ENCODE measurements around the gene LSR. TPM values are rescaled to one million over a fixed set of nuclear protein-coding genes. Genes with fewer than 3 reads are reported as not detected.

Gene LSR
- total and polyA plus RNA-seq, 2 of the 4 experiments (the other 2 are of a cell fraction) = 0.18 to 0.44 TPM

GRCh38 chr19:35288906-35289305 is 40.1 kb downstream of the LSR start:
- Histone ChIP-seq H3K14ac (replicated peaks; ENCODE audit: low read depth, low read length) (no peak overlapping the region), H3K4me2 (ENCODE audit: low read depth, low read length) (no peak overlapping the region), H2AK9ac (replicated peaks; ENCODE audit: low read depth, low read length, poor library complexity) (no peak overlapping the region), H3K4ac (ENCODE audit: low read depth, low read length) (no peak overlapping the region), H4K8ac (ENCODE audit: low read depth in 2 of 2, low read length in 2 of 2) (no peak overlapping the region), H3K9ac (ENCODE audit: low read depth, low read length) (no peak overlapping the region), H3K4me1 (ENCODE audit: control insufficient read depth, insufficient read depth, low read length) (no peaks in the 10 kb centered on the region), H2AFZ (replicated peaks; ENCODE audit: low read length, poor library complexity) (no peak overlapping the region), H3K27ac (ENCODE audit: insufficient read depth, low read length) (no peak overlapping the region), H3K79me1 (ENCODE audit: low read depth in 1 of 2, low read length in 2 of 2) (no peaks in the 10 kb centered on the region), H2BK15ac (ENCODE audit: low read depth, low read length) (no peak overlapping the region), H2AK5ac (ENCODE audit: low read depth, low read length) (no peak overlapping the region), H2BK20ac (ENCODE audit: low read depth, low read length) (no peak overlapping the region), H2BK120ac (ENCODE audit: low read depth, low read length) (no peak overlapping the region), H4K5ac (ENCODE audit: low read depth, low read length) (no peak overlapping the region), H4K91ac (ENCODE audit: insufficient read depth, low read depth, low read length) (no peak overlapping the region), H3K9me1 (ENCODE audit: insufficient read depth, low read length) (no peaks in the 10 kb centered on the region), H3K4me3 (ENCODE audit: insufficient read depth, low read depth, low read length) (no peak overlapping the region), H3K18ac (ENCODE audit: low read depth, low read length) (no peak overlapping the region), H3K36me3 (ENCODE audit: control insufficient read depth, insufficient read depth, low read length) (no peaks in the 10 kb centered on the region), H2BK5ac (ENCODE audit: low read depth, low read length, poor library complexity, severe bottlenecking) (no peak overlapping the region), H3K23ac (ENCODE audit: low read depth, low read length) (no peak overlapping the region), H3K27me3 (ENCODE audit: control insufficient read depth, insufficient read depth, low read length) (peaks cover 27% of the 10 kb centered on the region), H4K20me1 (ENCODE audit: insufficient read depth, low read length) (no peaks in the 10 kb centered on the region), H3K56ac (ENCODE audit: extremely low read depth, insufficient read depth, low read length) (no peak overlapping the region), H3K9me3 (ENCODE audit: control insufficient read depth, insufficient read depth, low read length) (no peaks in the 10 kb centered on the region)
- WGBS, 2 experiments (ENCODE audit: extremely low coverage in 2 of 2, insufficient read length in 1 of 2) = 77% methylated on average over 4 of the region's 5 CpGs; no CpG with 5 or more reads in 1 of the 2 experiments
- intact Hi-C loops (cut with micrococcal nuclease) = no loop called here
- dilution Hi-C loops (cut with HindIII; ENCODE audit: low sequenced_read_pairs, unreplicated experiment) = no loop called here
- BruUV-seq (replicated peaks) = no TSS peak
- DNase-seq = no peak
- ATAC-seq (ENCODE audit: low read depth) = no peak
- CTCF ChIA-PET = interaction anchor here (0.6 kb wide), 1 partner anchor 147 kb away, joined by 3 read pairs; no protein-coding TSS in a partner anchor
- in situ Hi-C loops (cut with MboI; ENCODE audit: low sequenced_read_pairs) = no loop called here
- no peak for TF ChIP-seq RCOR1 (IDR thresholded peaks at IDR 0.05; ENCODE audit: insufficient replicate concordance, low read length)
- TF ChIP-seq SMC3 (IDR thresholded peaks at IDR 0.05; ENCODE audit: low read depth, low read length) = no peak
- TF ChIP-seq MAZ (IDR thresholded peaks at IDR 0.05; ENCODE audit: borderline replicate concordance, low read depth, low read length) = no peak
- TF ChIP-seq, protein P1, sequence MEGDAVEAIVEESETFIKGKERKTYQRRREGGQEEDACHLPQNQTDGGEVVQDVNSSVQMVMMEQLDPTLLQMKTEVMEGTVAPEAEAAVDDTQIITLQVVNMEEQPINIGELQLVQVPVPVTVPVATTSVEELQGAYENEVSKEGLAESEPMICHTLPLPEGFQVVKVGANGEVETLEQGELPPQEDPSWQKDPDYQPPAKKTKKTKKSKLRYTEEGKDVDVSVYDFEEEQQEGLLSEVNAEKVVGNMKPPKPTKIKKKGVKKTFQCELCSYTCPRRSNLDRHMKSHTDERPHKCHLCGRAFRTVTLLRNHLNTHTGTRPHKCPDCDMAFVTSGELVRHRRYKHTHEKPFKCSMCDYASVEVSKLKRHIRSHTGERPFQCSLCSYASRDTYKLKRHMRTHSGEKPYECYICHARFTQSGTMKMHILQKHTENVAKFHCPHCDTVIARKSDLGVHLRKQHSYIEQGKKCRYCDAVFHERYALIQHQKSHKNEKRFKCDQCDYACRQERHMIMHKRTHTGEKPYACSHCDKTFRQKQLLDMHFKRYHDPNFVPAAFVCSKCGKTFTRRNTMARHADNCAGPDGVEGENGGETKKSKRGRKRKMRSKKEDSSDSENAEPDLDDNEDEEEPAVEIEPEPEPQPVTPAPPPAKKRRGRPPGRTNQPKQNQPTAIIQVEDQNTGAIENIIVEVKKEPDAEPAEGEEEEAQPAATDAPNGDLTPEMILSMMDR (conservative IDR thresholded peaks at IDR 0.05; ENCODE audit: low read depth, low read length) = no peak
- TF ChIP-seq RFX5 (IDR thresholded peaks at IDR 0.05; ENCODE audit: low read depth, low read length) = no peak
- no peak for TF ChIP-seq NFE2L2 (IDR thresholded peaks at IDR 0.05; ENCODE audit: low read depth, low read length)
- TF ChIP-seq, protein P2, sequence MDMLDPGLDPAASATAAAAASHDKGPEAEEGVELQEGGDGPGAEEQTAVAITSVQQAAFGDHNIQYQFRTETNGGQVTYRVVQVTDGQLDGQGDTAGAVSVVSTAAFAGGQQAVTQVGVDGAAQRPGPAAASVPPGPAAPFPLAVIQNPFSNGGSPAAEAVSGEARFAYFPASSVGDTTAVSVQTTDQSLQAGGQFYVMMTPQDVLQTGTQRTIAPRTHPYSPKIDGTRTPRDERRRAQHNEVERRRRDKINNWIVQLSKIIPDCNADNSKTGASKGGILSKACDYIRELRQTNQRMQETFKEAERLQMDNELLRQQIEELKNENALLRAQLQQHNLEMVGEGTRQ (IDR thresholded peaks at IDR 0.05; ENCODE audit: low read depth, low read length) = no peak
- TF ChIP-seq CEBPB (IDR thresholded peaks at IDR 0.05; ENCODE audit: low read depth, low read length) = no peak
- POLR2A ChIA-PET (ENCODE audit: unreplicated experiment) = no interaction called here

All from IMR-90 (cell line).